ENCODE results near the gene EDRF1. TPM values are rescaled to one million over a fixed set of nuclear protein-coding genes. Genes with fewer than 3 reads are reported as not detected.

Gene EDRF1
- total RNA-seq, 1 experiment from 2014 or later, result 32.9 TPM

- TF ChIP-seq IRF1 (CRISPR knock-in tag; IDR thresholded peaks at IDR 0.05) (no peak), ZBTB43 (CRISPR knock-in tag; IDR thresholded peaks at IDR 0.05) (no peak), FOXK1 (CRISPR knock-in tag; IDR thresholded peaks at IDR 0.05) (no peak), ERG (CRISPR knock-in tag; IDR thresholded peaks at IDR 0.05) (no peak)
These were observed 88.5 kb downstream of the EDRF1 start (continued) for GRCh38 chr10:125808047-125808446.

GRCh38 chr10:125811251-125811650, 91.7 kb downstream of the EDRF1 start:
- H3K36me3 Mint-ChIP-seq, result peaks cover 35% of the 10 kb centered on the region
- TF ChIP-seq KAT7 (CRISPR knock-in tag; IDR thresholded peaks at IDR 0.05; ENCODE audit: borderline replicate concordance), result no peak
- no peak for TF ChIP-seq NFE2L1 (CRISPR knock-in tag; IDR thresholded peaks at IDR 0.05)
- TF ChIP-seq AFF4 (CRISPR knock-in tag; IDR thresholded peaks at IDR 0.05; ENCODE audit: borderline replicate concordance), result no peak
- TF ChIP-seq ZNF671 (CRISPR knock-in tag; IDR thresholded peaks at IDR 0.05), result no peak
- no peak for TF ChIP-seq SOX15 (CRISPR knock-in tag; IDR thresholded peaks at IDR 0.05)
- no peak for TF ChIP-seq JAZF1 (CRISPR knock-in tag; IDR thresholded peaks at IDR 0.05)
- no peak for TF ChIP-seq MYBL2 (CRISPR knock-in tag; IDR thresholded peaks at IDR 0.05)
- H3K4me3 Mint-ChIP-seq, result no peak overlapping the region
- no peaks in the 10 kb centered on the region for H3K4me1 Mint-ChIP-seq
- ChIA-PET CTCF (no interaction called here), POLR2A (no interaction called here)
- no peak for DNase-seq (ENCODE audit: low spot score)
- no peaks in the 10 kb centered on the region for H3K27me3 Mint-ChIP-seq (ENCODE audit: low read depth)
- ATAC-seq, result no peak
- H3K9me3 Mint-ChIP-seq, result no peaks in the 10 kb centered on the region
- no peak overlapping the region for H3K27ac Mint-ChIP-seq

GRCh38 chr10:125812128-125812750, 92.7 kb downstream of the EDRF1 start:
- H3K27ac Mint-ChIP-seq, result no peak overlapping the region
- DNase-seq (ENCODE audit: low spot score) (no peak), ATAC-seq (no peak)
- no peaks in the 10 kb centered on the region for H3K4me1 Mint-ChIP-seq
- no peaks in the 10 kb centered on the region for H3K9me3 Mint-ChIP-seq
- H3K27me3 Mint-ChIP-seq (ENCODE audit: low read depth), result no peaks in the 10 kb centered on the region
- H3K36me3 Mint-ChIP-seq, result peaks cover 31% of the 10 kb centered on the region
- H3K4me3 Mint-ChIP-seq, result no peak overlapping the region
- ChIA-PET CTCF (no interaction called here), POLR2A (no interaction called here)
- no peak for TF ChIP-seq NFATC4 (CRISPR knock-in tag; IDR thresholded peaks at IDR 0.05)
- no peak for TF ChIP-seq ERG (CRISPR knock-in tag; IDR thresholded peaks at IDR 0.05)
- TF ChIP-seq CREB1 (CRISPR knock-in tag; IDR thresholded peaks at IDR 0.05), result no peak
- no peak for TF ChIP-seq ATF2 (CRISPR knock-in tag; IDR thresholded peaks at IDR 0.05; ENCODE audit: borderline replicate concordance, low read depth)
- no peak for TF ChIP-seq GABPB1 (CRISPR knock-in tag; IDR thresholded peaks at IDR 0.05)
- no peak for TF ChIP-seq ZNF416 (CRISPR knock-in tag; IDR thresholded peaks at IDR 0.05)
- TF ChIP-seq HMGXB4 (CRISPR knock-in tag; IDR thresholded peaks at IDR 0.05), result no peak
- no peak for TF ChIP-seq OVOL2 (CRISPR knock-in tag; IDR thresholded peaks at IDR 0.05; ENCODE audit: borderline replicate concordance)
- TF ChIP-seq IRF1 (CRISPR knock-in tag; IDR thresholded peaks at IDR 0.05), result no peak
- TF ChIP-seq TEAD1 (CRISPR knock-in tag; IDR thresholded peaks at IDR 0.05), result no peak
- TF ChIP-seq MAX (CRISPR knock-in tag; IDR thresholded peaks at IDR 0.05), result no peak
- TF ChIP-seq MXD4 (CRISPR knock-in tag; IDR thresholded peaks at IDR 0.05; ENCODE audit: borderline replicate concordance), result no peak
